HG03571 (cell line): ENCODE data around the gene VIP.

Experiments
- ATAC-seq: cut with Tn5 transposase; IDR thresholded peaks from one replicate; pipeline ENCODE4 v1.9.1; 2021; ENCODE audit not compliant: unreplicated experiment

VIP gene

DNA sequence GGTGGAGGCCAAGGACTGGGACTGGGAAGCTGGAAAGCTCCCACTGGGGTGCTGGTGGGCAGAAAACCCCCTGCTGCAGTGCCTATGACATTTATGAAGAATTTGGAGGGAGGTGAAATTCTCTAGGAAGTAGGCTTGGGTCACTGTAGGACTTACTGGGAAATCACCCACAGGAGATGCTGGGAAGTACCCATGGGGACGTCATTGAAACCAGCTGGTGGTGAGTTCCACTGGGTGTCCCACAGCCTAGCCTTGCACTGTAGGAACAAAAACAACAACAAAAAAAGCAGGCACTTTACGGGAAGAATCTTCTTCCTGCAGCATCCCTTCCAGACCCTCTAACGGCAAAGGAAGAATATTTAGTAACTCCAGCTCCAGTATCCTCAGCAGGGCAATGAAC lies 26.2 kb downstream of the VIP start:
- no peak for ATAC-seq

DNA sequence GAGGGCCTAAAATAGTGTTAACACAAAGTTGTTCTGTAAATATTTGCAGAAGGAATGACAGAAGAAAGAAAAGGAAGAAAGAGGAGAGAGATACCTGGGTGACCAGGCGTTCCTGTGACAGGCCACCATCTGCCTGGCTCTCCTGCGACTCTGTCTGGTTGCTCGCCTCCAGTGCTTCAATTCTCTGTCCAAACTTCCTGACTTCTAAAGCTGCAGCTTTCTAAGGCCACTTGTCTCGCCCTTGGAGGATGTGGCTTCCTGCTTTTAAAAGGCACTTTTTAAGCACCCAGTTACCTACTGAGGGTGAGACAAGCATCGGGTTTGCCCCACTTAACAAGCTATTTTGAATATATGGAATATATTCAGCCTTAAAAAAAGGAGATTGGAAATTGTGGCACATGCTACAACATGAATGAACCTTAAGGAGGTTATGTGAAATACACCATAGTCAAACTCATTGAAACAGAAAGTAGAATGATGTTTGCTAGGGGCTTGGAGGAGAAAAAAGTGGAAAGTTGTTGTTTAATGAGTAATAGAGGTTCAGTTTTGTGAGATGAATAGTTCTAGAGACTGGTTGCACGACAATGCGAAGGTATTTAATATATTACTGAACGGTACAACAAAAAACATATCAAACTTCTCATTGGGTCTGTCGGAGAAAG lies 32.8 kb downstream of the VIP start:
- no peak for ATAC-seq

DNA sequence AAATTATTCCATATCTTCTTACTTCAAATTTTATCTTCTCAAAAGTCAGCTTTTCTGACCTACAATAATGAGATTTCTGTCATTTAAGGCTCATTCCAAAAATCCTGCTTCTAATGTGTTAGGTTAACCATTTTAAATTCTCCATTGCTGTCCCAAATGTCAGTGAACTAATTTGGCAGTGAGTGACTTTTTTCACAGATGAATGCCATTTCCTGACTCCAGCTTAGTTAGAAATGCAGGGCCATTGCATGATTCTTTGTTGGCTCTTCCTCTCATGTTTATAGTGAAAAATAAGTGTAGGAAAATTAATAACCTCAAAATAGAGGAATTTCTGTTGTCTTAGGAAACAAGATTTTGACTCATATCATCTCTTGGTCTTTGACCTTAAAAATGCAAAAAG lies 44.1 kb downstream of the VIP start:
- ATAC-seq: no peak

DNA sequence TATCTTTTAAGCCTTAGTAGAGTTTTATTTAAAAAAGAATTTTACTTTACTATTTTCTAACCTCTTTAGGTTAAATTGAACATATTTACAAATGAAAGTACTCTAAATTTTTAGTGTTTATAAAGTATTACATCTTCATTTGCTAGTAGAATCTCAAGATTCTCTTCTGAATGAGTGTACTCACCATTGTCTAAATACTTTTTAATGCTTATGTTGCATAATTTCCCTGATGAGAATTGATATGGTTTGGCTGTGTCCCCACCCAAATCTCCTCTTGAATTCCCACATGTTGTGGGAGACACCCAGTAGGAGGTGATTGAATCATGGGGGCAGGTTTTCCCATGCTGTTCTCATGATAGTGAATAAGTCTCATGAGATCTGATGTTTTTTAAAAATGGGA lies 53.6 kb downstream of the VIP start:
- ATAC-seq: no peak
